AG09309 (cell line): Measurements from ENCODE around the gene S100A3.

Source experiments
- DNase-seq: peaks from one replicate; pipeline ENCODE4 v3.0.0-alpha.2; 2010; ENCODE audit warnings: low read depth
- H3K4me3 ChIP-seq: 2 replicates; pipeline ENCODE4 v1.5.1; 2011; ENCODE audit warnings: mild to moderate bottlenecking, low read depth, low read length, moderate library complexity; ENCODE audit not compliant: control insufficient read depth
- TF ChIP-seq, protein P1 (sequence below): IDR thresholded peaks from 2 replicates; pipeline ENCODE4 v1.5.1; 2011; ENCODE audit warnings: mild to moderate bottlenecking, low read depth, low read length, inconsistent platforms; ENCODE audit not compliant: insufficient read depth, control insufficient read depth; ENCODE audit errors: missing control alignments

The S100A3 gene

GRCh38 chr1:153509729-153510354 is 39.2 kb downstream of the S100A3 start:
- no peak for DNase-seq
- TF ChIP-seq, protein P1, sequence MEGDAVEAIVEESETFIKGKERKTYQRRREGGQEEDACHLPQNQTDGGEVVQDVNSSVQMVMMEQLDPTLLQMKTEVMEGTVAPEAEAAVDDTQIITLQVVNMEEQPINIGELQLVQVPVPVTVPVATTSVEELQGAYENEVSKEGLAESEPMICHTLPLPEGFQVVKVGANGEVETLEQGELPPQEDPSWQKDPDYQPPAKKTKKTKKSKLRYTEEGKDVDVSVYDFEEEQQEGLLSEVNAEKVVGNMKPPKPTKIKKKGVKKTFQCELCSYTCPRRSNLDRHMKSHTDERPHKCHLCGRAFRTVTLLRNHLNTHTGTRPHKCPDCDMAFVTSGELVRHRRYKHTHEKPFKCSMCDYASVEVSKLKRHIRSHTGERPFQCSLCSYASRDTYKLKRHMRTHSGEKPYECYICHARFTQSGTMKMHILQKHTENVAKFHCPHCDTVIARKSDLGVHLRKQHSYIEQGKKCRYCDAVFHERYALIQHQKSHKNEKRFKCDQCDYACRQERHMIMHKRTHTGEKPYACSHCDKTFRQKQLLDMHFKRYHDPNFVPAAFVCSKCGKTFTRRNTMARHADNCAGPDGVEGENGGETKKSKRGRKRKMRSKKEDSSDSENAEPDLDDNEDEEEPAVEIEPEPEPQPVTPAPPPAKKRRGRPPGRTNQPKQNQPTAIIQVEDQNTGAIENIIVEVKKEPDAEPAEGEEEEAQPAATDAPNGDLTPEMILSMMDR = peak; percentile 78
- no peak overlapping the region for H3K4me3 ChIP-seq

DNA sequence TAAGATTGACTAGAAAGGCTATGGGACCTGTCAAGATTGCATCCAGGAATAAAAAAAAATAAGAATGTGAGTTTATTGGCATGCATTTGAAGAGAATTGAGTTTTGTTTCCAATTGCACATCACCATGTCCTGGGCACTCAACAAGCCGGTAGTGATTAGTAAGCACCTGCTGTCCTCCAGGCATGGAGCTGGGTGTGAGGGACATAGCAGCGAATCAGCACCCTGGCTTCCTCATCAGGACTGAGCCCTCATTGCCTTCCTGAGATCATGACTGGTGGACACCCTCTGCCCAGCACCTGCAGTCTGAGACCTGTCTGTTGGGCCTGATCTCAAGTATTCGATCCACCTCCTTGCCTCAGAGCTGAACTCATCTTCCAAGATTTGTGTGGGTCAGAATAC is 40.0 kb downstream of the S100A3 start:
- no peak for DNase-seq
- TF ChIP-seq, protein P1 = no peak
- no peak overlapping the region for H3K4me3 ChIP-seq

DNA sequence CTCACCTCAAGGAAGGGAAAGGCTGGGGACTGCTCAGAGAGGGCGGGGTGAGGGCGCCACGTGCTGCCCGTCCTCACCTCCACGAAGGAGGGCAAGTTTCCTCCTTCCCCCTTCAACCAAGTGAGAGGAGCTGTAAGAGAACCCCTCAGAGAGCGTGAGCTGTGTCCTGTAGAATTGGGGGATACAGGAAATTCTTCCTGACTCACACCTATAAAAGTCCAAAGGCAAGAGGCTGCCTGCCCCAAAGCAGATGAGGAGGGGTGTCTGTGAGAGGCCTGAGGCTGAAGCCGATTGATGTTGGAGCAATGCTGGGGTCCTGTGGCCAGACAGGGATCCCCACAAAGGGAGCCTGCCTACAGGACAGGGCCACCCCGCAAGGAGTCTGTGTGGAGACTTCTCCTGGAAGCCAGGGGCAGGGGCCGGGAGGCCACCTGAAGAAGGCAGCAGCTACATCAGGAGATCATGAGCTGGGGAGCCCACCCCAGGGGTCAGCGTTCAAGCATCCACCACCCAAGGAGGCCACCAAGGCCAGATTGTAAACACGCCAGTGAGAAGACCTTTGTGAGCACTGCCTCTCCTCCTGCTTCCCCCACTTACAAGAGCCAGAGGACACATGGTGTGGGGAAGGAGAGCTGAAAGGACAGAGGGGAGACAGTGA is 41.0 kb downstream of the S100A3 start:
- no peak for DNase-seq
- TF ChIP-seq, protein P1 = no peak
- no peak overlapping the region for H3K4me3 ChIP-seq

GRCh38 chr1:153506831-153507413 is 42.1 kb downstream of the S100A3 start:
- TF ChIP-seq, protein P1 = no peak
- no peak overlapping the region for H3K4me3 ChIP-seq
- DNase-seq = peak; percentile 50

DNA sequence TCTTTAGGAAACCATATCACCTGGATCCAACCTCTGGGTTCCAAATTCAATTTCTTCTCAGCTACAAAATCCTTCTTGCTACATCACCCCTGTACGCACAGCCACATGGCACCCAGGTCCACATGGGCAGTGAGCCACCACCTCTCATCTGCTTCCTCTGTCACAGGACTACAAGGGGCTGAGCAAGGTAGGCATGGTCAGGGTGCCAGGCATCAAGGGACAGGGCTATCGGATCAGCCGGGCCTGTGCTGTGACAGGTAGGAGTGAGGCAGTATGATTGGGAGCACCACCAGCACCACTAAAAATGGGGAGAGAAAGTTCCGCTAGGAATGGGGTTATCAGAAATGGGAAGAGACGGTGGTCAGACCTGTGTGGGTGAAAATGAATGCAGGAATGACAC is 42.7 kb downstream of the S100A3 start:
- TF ChIP-seq, protein P1 = no peak
- no peak overlapping the region for H3K4me3 ChIP-seq
- no peak for DNase-seq

DNA sequence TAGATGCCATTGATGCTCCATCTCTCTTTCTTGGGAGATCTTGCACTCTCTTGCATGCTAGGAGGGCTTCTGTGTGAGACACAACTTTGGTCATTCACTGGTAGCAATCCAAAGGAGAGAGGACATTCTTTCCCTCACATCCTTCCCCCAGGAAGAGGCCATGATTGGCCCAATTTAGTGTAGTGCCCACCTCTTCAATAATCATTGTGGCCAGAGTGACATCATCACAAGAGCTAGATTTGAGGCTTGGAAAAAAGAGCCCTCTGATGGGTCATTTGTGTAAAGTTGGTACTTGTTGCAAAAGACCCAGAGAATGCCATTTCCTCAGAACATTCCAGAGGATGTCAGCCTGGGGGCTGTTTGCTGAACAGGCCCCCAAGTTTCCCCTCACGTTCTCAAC is 43.5 kb downstream of the S100A3 start:
- H3K4me3 ChIP-seq = no peak overlapping the region
- no peak for DNase-seq
- TF ChIP-seq, protein P1 = no peak

GRCh38 chr1:153503766-153504165 is 45.3 kb downstream of the S100A3 start:
- no peak overlapping the region for H3K4me3 ChIP-seq
- TF ChIP-seq, protein P1 = no peak
- DNase-seq = no peak
